H9 (cell line): Measurements from ENCODE around the gene CCDC122. TPM values are rescaled to one million over a fixed set of nuclear protein-coding genes. Genes with fewer than 3 reads are reported as not detected.

Experiments
- DNase-seq: peaks from one replicate; pipeline ENCODE4 v3.0.0-alpha.2; 2017
- H2AFZ ChIP-seq: one replicate; pipeline ENCODE4 v1.6.1; 2013; ENCODE audit warnings: mild to moderate bottlenecking, low read length, control low read depth, moderate library complexity
- H2AK5ac ChIP-seq: 2 replicates; pipeline ENCODE4 v1.6.1; 2013; ENCODE audit warnings: low read length, control low read depth, mixed read lengths; ENCODE audit not compliant: insufficient read length
- H2BK120ac ChIP-seq: one replicate; pipeline ENCODE4 v1.6.1; 2013; ENCODE audit warnings: low read depth, mild to moderate bottlenecking, low read length, control low read depth, inconsistent platforms; ENCODE audit not compliant: poor library complexity, severe bottlenecking
- H2BK12ac ChIP-seq: 2 replicates; pipeline ENCODE4 v1.6.1; 2013; ENCODE audit warnings: low read length, control low read depth, mixed read lengths, low read depth; ENCODE audit not compliant: insufficient read length
- H2BK15ac ChIP-seq: 2 replicates; pipeline ENCODE4 v1.6.1; 2013; ENCODE audit warnings: low read depth, low read length, control low read depth
- H2BK20ac ChIP-seq: one replicate; pipeline ENCODE4 v1.6.1; 2013; ENCODE audit warnings: low read depth, mild to moderate bottlenecking, low read length, control low read depth, inconsistent platforms; ENCODE audit not compliant: poor library complexity, severe bottlenecking
- H2BK5ac ChIP-seq: 2 replicates; pipeline ENCODE4 v1.6.1; 2013; ENCODE audit warnings: low read length, control low read depth, mixed read lengths; ENCODE audit not compliant: insufficient read length
- H3K14ac ChIP-seq: 2 replicates; pipeline ENCODE4 v1.6.1; 2013; ENCODE audit warnings: low read length, control low read depth; ENCODE audit not compliant: insufficient read depth
- H3K18ac ChIP-seq: 2 replicates; pipeline ENCODE4 v1.6.1; 2013; ENCODE audit warnings: low read depth, mild to moderate bottlenecking, mixed read lengths, low read length, control low read depth; ENCODE audit not compliant: insufficient read length
- H3K23ac ChIP-seq: 2 replicates; pipeline ENCODE4 v1.6.1; 2013; ENCODE audit warnings: low read length, control low read depth, mixed read lengths, low read depth; ENCODE audit not compliant: insufficient read length
- H3K23me2 ChIP-seq: 2 replicates; pipeline ENCODE4 v1.6.1; 2013; ENCODE audit warnings: low read depth, mild to moderate bottlenecking, mixed read lengths, low read length, control low read depth; ENCODE audit not compliant: insufficient read length, poor library complexity, severe bottlenecking
- H3K27ac ChIP-seq: 2 replicates; pipeline ENCODE4 v1.5.1; 2013; ENCODE audit warnings: low read length, control low read depth, mixed read lengths, low read depth; ENCODE audit not compliant: insufficient read length
- H3K27me3 ChIP-seq: 2 replicates; pipeline ENCODE4 v1.6.1; 2013; ENCODE audit warnings: low read length, control low read depth, inconsistent platforms; ENCODE audit not compliant: insufficient read depth
- H3K4ac ChIP-seq: 2 replicates; pipeline ENCODE4 v1.6.1; 2013; ENCODE audit warnings: low read depth, mild to moderate bottlenecking, control low read depth, inconsistent platforms, low read length, moderate library complexity
- H3K4me1 ChIP-seq: 2 replicates; pipeline ENCODE4 v1.6.1; 2013; ENCODE audit warnings: low read length, control low read depth, inconsistent platforms; ENCODE audit not compliant: insufficient read depth
- H3K4me2 ChIP-seq: 2 replicates; pipeline ENCODE4 v1.6.1; 2013; ENCODE audit warnings: low read length, control low read depth, mixed read lengths; ENCODE audit not compliant: insufficient read length, insufficient read depth
- H3K56ac ChIP-seq: 2 replicates; pipeline ENCODE4 v1.6.1; 2013; ENCODE audit warnings: low read depth, mild to moderate bottlenecking, mixed read lengths, low read length, control low read depth; ENCODE audit not compliant: insufficient read length
- H3K79me1 ChIP-seq: 2 replicates; pipeline ENCODE4 v1.6.1; 2013; ENCODE audit warnings: low read depth, mild to moderate bottlenecking, moderate library complexity, low read length, control low read depth, inconsistent platforms; ENCODE audit not compliant: insufficient read depth, poor library complexity, severe bottlenecking
- H3K79me2 ChIP-seq: 2 replicates; pipeline ENCODE4 v1.6.1; 2013; ENCODE audit warnings: low read length, control low read depth, inconsistent platforms; ENCODE audit not compliant: insufficient read depth
- H3K9ac ChIP-seq: 2 replicates; pipeline ENCODE4 v1.6.1; 2013; ENCODE audit warnings: low read length, control low read depth, mixed read lengths; ENCODE audit not compliant: insufficient read length; ENCODE audit errors: extremely low read depth
- H3K9me3 ChIP-seq: one replicate; pipeline ENCODE4 v1.6.1; 2013; ENCODE audit warnings: low read depth, low read length, inconsistent platforms; ENCODE audit not compliant: control insufficient read depth
- H3T11ph ChIP-seq: one replicate; pipeline ENCODE4 v1.6.1; 2013; ENCODE audit warnings: mild to moderate bottlenecking, low read length, control low read depth, inconsistent platforms
- H4K20me1 ChIP-seq: one replicate; pipeline ENCODE4 v1.6.1; 2013; ENCODE audit not compliant: control insufficient read depth, insufficient read length, insufficient read depth
- H4K5ac ChIP-seq: 2 replicates; pipeline ENCODE4 v1.6.1; 2013; ENCODE audit warnings: low read depth, mild to moderate bottlenecking, mixed read lengths, low read length, control low read depth; ENCODE audit not compliant: insufficient read length
- H4K8ac ChIP-seq: replicated peaks from 2 replicates; pipeline ENCODE4 v1.6.1; 2013; ENCODE audit warnings: low read length, control low read depth, mixed read lengths, low read depth; ENCODE audit not compliant: insufficient read length
- H4K91ac ChIP-seq: 2 replicates; pipeline ENCODE4 v1.6.1; 2013; ENCODE audit warnings: low read depth, mild to moderate bottlenecking, moderate library complexity, mixed read lengths, low read length, control low read depth; ENCODE audit not compliant: insufficient read length
- H3K27ac Mint-ChIP-seq, 3 experiments: 2 replicates in 2 of 3; 3 replicates in 1 of 3; pipeline ENCODE4 v1.8.0; 2020 to 2021; ENCODE audit warnings: mixed read lengths in 3 of 3, mild to moderate bottlenecking in 1 of 3, moderate library complexity in 1 of 3
- H3K27me3 Mint-ChIP-seq: 2 replicates; pipeline ENCODE4 v1.8.0; 2021; ENCODE audit warnings: low read depth, mild to moderate bottlenecking, moderate library complexity, mixed read lengths
- H3K36me3 Mint-ChIP-seq, 3 experiments: 2 replicates in 2 of 3; 3 replicates in 1 of 3; pipeline ENCODE4 v1.8.0; 2020 to 2021; ENCODE audit warnings: low read depth in 3 of 3, mixed read lengths in 3 of 3; ENCODE audit not compliant: insufficient read depth in 1 of 3
- H3K4me1 Mint-ChIP-seq, 2 experiments: 2 replicates each; pipeline ENCODE4 v1.8.0; 2020; ENCODE audit warnings: mixed read lengths in 2 of 2
- H3K4me3 Mint-ChIP-seq, 2 experiments: 2 replicates in 1 of 2; 3 replicates in 1 of 2; pipeline ENCODE4 v1.8.0; 2020 to 2021; ENCODE audit warnings: mild to moderate bottlenecking in 2 of 2, mixed read lengths in 2 of 2, moderate library complexity in 1 of 2
- H3K9me3 Mint-ChIP-seq, 2 experiments: 2 replicates in 1 of 2; 3 replicates in 1 of 2; pipeline ENCODE4 v1.8.0; 2020; ENCODE audit warnings: mild to moderate bottlenecking in 2 of 2, mixed read lengths in 2 of 2, moderate library complexity in 1 of 2
- whole genome bisulfite sequencing: extraction: QIAGEN DNeasy Blood & Tissue Kit; methylation state at CpG from one replicate; pipeline ENCODE4 v1.1.7; 2013; ENCODE audit warnings: missing lambda C conversion rate, low lambda C conversion rate, mixed read lengths; ENCODE audit not compliant: insufficient read length; ENCODE audit errors: extremely low coverage; 5-methylcytosine and 5-hydroxymethylcytosine counted together
- total RNA-seq: library from RNA; stranded (reverse); gene quantifications from 2 replicates; pipeline ENCODE4 v1.2.1, GENCODE V29; 2021
- TF ChIP-seq, protein P1 (sequence below): fragments of 200-600 bp; sonication (generic); conservative IDR thresholded peaks from 3 replicates; pipeline ENCODE4 v1.8.0; 2021; ENCODE audit warnings: antibody characterized with exemption, mild to moderate bottlenecking

Gene CCDC122
- total RNA-seq, 1 experiment from 2014 or later = 5.6 TPM

DNA sequence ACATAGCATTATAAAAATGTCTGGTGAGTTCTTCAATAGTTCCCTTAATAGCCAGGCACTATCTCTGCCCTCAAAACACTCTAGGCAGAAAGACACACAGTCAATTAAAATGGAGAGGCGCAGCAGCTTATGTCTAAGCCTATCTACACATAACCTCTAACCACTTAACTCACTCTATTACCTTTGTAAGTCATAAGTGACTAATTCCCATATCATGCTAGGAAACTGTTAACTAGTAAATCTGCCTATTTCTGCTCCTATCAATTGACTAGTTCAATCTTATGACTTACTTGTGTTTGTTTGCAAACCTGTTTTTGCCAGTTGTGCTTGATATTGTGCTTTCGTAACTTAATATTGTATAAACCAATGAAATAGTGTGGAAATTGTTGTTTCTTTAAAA, 3.2 kb downstream of the CCDC122 start:
- H3K36me3 Mint-ChIP-seq = peaks cover 0 to 3% (median 0%) of the 10 kb centered on the region in 3 experiments; a peak in 2 of 7 replicates
- no peak overlapping the region for H2BK120ac ChIP-seq
- peaks cover 0 to 3% of the 10 kb centered on the region in 2 experiments; a peak in 1 of 5 replicates for H3K9me3 Mint-ChIP-seq
- H3K23me2 ChIP-seq = peaks cover 14% of the 10 kb centered on the region
- H2AK5ac ChIP-seq = no peak overlapping the region
- no peak overlapping the region for H3K18ac ChIP-seq
- no peaks in the 10 kb centered on the region for H3K79me2 ChIP-seq
- H3K27ac ChIP-seq = no peak overlapping the region
- H2AFZ ChIP-seq = no peak overlapping the region
- no peak overlapping the region for H3K4me3 Mint-ChIP-seq
- no peaks in the 10 kb centered on the region for H4K20me1 ChIP-seq
- peaks cover 31 to 33% of the 10 kb centered on the region in 2 experiments for H3K4me1 Mint-ChIP-seq
- H3K9me3 ChIP-seq = no peaks in the 10 kb centered on the region
- peaks cover 4% of the 10 kb centered on the region for H3K4me1 ChIP-seq
- H3K23ac ChIP-seq = no peak overlapping the region
- H3K27me3 ChIP-seq = peaks cover 3% of the 10 kb centered on the region; the same call in 1 of the 2 replicates
- H4K8ac ChIP-seq = no peak overlapping the region
- H3K79me1 ChIP-seq = no peaks in the 10 kb centered on the region
- H3K4me2 ChIP-seq = no peak overlapping the region
- no peak overlapping the region for H3K4ac ChIP-seq
- no peak overlapping the region for H3K56ac ChIP-seq
- no peak overlapping the region for H4K5ac ChIP-seq
- no peak overlapping the region for H2BK5ac ChIP-seq
- H3K27ac Mint-ChIP-seq = no peak overlapping the region; a peak in 1 of 7 replicates
- no peak overlapping the region for H3K9ac ChIP-seq
- peaks cover 13% of the 10 kb centered on the region for H3K27me3 Mint-ChIP-seq
- no peak overlapping the region for H2BK15ac ChIP-seq
- TF ChIP-seq, protein P1, sequence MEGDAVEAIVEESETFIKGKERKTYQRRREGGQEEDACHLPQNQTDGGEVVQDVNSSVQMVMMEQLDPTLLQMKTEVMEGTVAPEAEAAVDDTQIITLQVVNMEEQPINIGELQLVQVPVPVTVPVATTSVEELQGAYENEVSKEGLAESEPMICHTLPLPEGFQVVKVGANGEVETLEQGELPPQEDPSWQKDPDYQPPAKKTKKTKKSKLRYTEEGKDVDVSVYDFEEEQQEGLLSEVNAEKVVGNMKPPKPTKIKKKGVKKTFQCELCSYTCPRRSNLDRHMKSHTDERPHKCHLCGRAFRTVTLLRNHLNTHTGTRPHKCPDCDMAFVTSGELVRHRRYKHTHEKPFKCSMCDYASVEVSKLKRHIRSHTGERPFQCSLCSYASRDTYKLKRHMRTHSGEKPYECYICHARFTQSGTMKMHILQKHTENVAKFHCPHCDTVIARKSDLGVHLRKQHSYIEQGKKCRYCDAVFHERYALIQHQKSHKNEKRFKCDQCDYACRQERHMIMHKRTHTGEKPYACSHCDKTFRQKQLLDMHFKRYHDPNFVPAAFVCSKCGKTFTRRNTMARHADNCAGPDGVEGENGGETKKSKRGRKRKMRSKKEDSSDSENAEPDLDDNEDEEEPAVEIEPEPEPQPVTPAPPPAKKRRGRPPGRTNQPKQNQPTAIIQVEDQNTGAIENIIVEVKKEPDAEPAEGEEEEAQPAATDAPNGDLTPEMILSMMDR = no peak
- H4K91ac ChIP-seq = no peak overlapping the region
- no peak overlapping the region for H2BK20ac ChIP-seq
- no CpG with 5 or more reads among the region's 2 CpGs for WGBS
- no peak overlapping the region for H3K14ac ChIP-seq
- H3T11ph ChIP-seq = no peak overlapping the region
- DNase-seq = no peak
- no peak overlapping the region for H2BK12ac ChIP-seq
